Nephron (organoid): ENCODE data around the gene SIVA1.

Experiments used
- H3K27ac Mint-ChIP-seq, 3 experiments: 2 replicates each; pipeline ENCODE4 v1.8.0; 2020; ENCODE audit warnings: mixed read lengths in 3 of 3, mild to moderate bottlenecking in 2 of 3, moderate library complexity in 1 of 3
- H3K27me3 Mint-ChIP-seq: 2 replicates; pipeline ENCODE4 v1.8.0; 2021; ENCODE audit warnings: low read depth, mild to moderate bottlenecking, moderate library complexity, mixed read lengths
- H3K36me3 Mint-ChIP-seq: 2 replicates; pipeline ENCODE4 v1.8.0; 2020; ENCODE audit warnings: low read depth, mixed read lengths
- H3K4me1 Mint-ChIP-seq: 2 replicates; pipeline ENCODE4 v1.8.0; 2020; ENCODE audit warnings: mixed read lengths
- H3K4me3 Mint-ChIP-seq, 3 experiments: 2 replicates each; pipeline ENCODE4 v1.8.0; 2020; ENCODE audit warnings: mild to moderate bottlenecking in 3 of 3, mixed read lengths in 3 of 3, moderate library complexity in 2 of 3
- H3K9me3 Mint-ChIP-seq: 2 replicates; pipeline ENCODE4 v1.8.0; 2020; ENCODE audit warnings: mixed read lengths
- TF ChIP-seq, protein P1 (sequence below), 3 experiments: fragments of 200-600 bp; sonication (generic); IDR thresholded peaks; one replicate each; pipeline ENCODE4 v1.5.0; 2021; ENCODE audit warnings: antibody characterized with exemption in 3 of 3; ENCODE audit not compliant: unreplicated experiment in 3 of 3

Gene SIVA1

DNA sequence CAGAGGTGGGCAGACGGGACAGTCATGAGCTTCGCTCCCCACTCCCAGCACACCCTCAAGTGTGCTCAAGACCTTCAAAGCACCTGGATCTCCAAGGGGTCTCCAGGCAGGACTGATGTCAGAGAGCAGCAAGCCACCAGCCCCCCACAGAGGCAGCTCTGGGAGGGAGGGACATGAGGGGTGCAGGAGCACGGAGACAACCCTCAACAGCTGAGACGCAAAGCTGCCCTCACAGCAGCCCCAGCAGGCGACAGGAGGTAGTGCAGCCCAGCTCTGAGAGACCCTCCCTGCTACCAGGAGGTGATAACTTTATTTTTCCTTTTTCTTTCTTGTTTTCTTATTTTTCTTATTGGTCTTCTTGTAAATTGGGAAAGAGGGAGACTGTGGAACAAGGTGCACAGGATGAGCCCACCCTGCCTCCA is 17.9 kb downstream of the SIVA1 start:
- H3K4me3 Mint-ChIP-seq: no peak overlapping the region
- H3K4me1 Mint-ChIP-seq: peaks cover 8% of the 10 kb centered on the region
- no peaks in the 10 kb centered on the region for H3K9me3 Mint-ChIP-seq
- H3K36me3 Mint-ChIP-seq: peaks cover 47% of the 10 kb centered on the region
- TF ChIP-seq, protein P1, sequence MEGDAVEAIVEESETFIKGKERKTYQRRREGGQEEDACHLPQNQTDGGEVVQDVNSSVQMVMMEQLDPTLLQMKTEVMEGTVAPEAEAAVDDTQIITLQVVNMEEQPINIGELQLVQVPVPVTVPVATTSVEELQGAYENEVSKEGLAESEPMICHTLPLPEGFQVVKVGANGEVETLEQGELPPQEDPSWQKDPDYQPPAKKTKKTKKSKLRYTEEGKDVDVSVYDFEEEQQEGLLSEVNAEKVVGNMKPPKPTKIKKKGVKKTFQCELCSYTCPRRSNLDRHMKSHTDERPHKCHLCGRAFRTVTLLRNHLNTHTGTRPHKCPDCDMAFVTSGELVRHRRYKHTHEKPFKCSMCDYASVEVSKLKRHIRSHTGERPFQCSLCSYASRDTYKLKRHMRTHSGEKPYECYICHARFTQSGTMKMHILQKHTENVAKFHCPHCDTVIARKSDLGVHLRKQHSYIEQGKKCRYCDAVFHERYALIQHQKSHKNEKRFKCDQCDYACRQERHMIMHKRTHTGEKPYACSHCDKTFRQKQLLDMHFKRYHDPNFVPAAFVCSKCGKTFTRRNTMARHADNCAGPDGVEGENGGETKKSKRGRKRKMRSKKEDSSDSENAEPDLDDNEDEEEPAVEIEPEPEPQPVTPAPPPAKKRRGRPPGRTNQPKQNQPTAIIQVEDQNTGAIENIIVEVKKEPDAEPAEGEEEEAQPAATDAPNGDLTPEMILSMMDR (IDR thresholded peaks at IDR 0.05; ENCODE audit: unreplicated experiment in 3 of 3): peak; percentile 22 to 48 (median 42)
- no peak overlapping the region for H3K27ac Mint-ChIP-seq
- H3K27me3 Mint-ChIP-seq: no peaks in the 10 kb centered on the region

DNA sequence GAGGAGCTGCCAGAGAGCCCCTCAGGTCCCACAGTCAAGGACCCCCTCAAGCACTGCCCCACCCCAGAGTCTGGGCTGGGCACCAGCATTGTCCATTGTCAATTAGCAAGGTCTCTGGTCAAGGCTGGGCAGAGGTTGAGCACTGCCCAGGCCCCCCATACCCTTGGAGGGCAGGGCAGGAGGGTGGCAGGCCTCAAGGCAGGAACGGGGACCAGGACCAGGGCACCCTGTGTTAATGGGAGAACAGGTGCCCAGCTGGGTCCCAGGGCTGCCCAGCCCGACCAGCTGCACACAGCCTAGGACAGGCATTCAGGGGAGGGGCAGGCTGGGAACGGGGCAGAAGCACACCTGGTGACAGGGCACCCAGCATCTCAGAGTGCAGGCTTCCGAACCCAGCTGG is 18.4 kb downstream of the SIVA1 start:
- H3K9me3 Mint-ChIP-seq: no peaks in the 10 kb centered on the region
- no peak overlapping the region for H3K27ac Mint-ChIP-seq
- peaks cover 8% of the 10 kb centered on the region for H3K4me1 Mint-ChIP-seq
- H3K36me3 Mint-ChIP-seq: peaks cover 43% of the 10 kb centered on the region
- H3K4me3 Mint-ChIP-seq: no peak overlapping the region
- TF ChIP-seq, protein P1 (IDR thresholded peaks at IDR 0.05; ENCODE audit: unreplicated experiment in 3 of 3): no peak
- H3K27me3 Mint-ChIP-seq: no peaks in the 10 kb centered on the region

DNA sequence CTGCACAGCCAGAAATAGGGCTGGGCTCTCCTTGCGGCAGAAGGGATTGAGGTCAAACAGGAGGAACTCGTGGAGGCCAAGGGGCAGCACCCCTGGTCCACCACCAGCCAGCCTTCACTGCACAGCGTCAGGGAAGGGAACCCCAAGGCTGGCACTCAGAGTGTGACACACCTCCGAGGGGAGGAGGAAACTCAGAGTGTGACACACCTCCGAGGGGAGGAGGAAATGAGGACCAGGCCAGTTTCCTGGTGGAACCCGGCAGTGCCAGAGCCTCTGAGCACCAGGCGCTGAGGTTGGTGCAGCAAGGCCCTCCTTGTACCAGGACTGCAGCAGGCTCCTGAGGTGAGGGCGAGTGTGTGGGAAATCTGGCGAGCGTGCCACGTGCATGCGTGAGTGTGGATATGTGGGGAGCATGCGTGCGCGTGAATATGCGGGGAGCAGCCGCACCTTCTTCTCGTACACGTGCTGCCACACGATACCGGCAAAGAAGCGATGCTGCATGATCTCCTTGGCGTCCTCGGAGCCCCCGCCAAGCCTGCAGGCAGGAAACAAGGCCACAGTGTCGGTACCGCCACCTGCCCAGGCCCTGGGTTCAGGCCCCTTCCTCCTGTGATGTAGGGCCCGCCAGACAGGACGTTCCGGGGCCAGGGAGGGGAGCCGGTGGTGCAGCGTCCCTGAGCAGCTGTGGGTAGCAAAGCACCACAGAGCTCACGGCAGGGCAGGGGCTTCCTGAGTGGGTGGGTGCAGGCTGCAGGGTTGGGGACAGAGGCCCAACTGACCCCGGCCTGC is 19.2 kb downstream of the SIVA1 start:
- Mint-ChIP-seq H3K4me1 (peaks cover 8% of the 10 kb centered on the region), H3K27me3 (no peaks in the 10 kb centered on the region), H3K36me3 (peaks cover 40% of the 10 kb centered on the region), H3K4me3 (no peak overlapping the region), H3K9me3 (no peaks in the 10 kb centered on the region), H3K27ac (no peak overlapping the region)
- TF ChIP-seq, protein P1 (IDR thresholded peaks at IDR 0.05; ENCODE audit: unreplicated experiment in 3 of 3): no peak

DNA sequence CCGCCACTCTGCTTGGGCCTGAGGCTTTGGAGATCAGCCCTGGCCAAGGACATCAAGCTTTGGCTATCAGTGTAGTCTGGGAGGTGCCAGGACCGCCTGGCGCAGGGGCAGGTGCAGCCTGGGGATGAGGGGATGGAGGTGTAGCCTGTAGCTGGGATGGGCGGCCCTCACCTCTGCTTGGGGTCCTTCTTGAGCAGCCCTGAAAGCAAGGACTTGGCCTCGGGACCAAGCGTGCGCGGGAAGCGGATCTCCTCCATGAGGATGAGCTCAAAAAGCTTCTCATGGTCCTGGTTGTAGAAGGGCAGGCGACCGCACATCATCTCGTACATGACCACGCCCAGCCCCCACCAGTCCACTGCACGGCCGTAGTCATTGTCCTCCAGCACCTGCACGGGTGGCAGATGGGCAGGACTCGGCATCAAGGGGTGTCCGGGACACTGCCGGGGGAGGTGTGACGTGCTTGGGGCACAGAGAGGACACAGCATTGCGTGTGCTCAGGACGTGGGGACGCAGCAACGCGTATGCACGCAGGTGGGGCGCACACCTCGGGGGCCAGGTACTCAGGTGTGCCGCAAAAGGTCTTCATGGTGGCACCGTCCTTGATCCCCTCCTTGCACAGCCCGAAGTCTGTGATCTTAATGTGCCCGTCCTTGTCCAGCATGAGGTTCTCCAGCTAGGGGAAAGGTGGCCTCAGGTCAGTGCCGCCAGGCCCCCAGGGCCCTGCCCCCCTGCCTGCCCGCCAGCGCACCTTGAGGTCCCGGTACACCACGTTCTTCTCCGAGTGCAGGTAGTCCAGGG is 20.0 kb downstream of the SIVA1 start:
- Mint-ChIP-seq H3K27me3 (no peaks in the 10 kb centered on the region), H3K4me3 (no peak overlapping the region), H3K27ac (no peak overlapping the region), H3K36me3 (peaks cover 34% of the 10 kb centered on the region), H3K9me3 (no peaks in the 10 kb centered on the region), H3K4me1 (peaks cover 8% of the 10 kb centered on the region)
- TF ChIP-seq, protein P1 (IDR thresholded peaks at IDR 0.05; ENCODE audit: unreplicated experiment in 3 of 3): no peak

DNA sequence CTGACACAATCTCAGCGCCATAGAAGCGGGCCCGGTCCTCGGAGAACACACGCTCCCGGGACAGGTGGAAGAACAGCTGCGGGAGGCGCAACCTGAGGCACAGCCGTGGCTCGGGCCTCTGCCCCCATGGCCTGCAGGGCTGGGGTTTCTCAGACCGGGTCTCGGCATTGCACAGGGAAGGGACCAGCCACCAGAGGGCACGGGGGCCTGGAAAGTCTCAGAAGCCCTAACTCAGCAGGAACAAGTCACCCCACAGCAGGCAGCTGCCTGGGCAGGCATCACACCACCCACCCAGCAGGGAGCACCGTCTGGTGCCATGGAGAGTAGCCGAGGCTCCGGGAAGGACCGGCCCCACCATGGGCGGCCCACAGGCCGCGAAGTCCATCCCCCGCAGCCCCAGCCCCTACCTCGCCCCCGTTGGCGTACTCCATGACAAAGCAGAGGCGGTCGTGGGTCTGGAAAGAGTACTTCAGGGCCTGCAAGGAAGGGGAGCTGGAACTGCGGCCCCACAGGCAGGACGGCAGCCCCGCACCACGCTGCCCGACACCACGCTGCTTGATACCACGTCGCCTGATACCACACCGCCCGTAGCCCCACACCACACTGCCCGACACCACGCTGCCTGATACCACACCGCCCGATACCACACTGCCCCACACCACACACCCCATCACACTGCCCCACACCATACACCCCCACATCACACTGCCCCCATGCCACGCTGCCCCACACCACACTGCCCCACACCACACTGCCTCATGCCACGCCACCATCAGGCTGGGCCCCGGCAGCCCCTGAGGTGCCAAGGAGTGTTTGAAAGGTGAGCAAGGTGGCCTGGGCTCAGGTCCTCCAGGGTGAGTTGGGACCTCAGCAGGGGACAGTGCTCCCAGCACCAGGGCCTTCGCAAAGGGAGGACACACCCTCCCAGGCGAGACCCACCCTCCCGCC is 20.8 kb downstream of the SIVA1 start:
- no peaks in the 10 kb centered on the region for H3K27me3 Mint-ChIP-seq
- H3K27ac Mint-ChIP-seq: peak overlapping the region in 1 of 3 experiments; percentile 27
- H3K4me3 Mint-ChIP-seq: no peak overlapping the region
- TF ChIP-seq, protein P1 (IDR thresholded peaks at IDR 0.05; ENCODE audit: unreplicated experiment in 3 of 3): no peak
- peaks cover 8% of the 10 kb centered on the region for H3K4me1 Mint-ChIP-seq
- H3K36me3 Mint-ChIP-seq: peaks cover 34% of the 10 kb centered on the region
- no peaks in the 10 kb centered on the region for H3K9me3 Mint-ChIP-seq
